K562 (cell line): ENCODE data around the gene THUMPD1. TPM values are rescaled to one million over a fixed set of nuclear protein-coding genes. Genes with fewer than 3 reads are reported as not detected.

Experiments used
- ATAC-seq: fragments of 200-7000 bp; cut with Tn5 transposase; 3 replicates; pipeline ENCODE4 v1.9.1; 2020; ENCODE audit warnings: moderate library complexity
- BruUV-seq: library from RNA; stranded (reverse); fragments of 400-500 nt; replicated peaks from 2 replicates; lab custom pipeline; 2021; lab: Mats Ljungman, UMichigan
- CTCF ChIA-PET: fragments of 300-600 bp; formaldehyde crosslinking; extraction: SDS; loops from one replicate; lab custom pipeline; 2021; ENCODE audit warnings: low intra/inter-chr PET ratio; lab: Yijun Ruan, JAX
- POLR2A ChIA-PET: fragments of 300-600, 350-650 bp; sonication (Branson Sonifier 250); formaldehyde crosslinking; extraction: SDS; loops from one replicate; lab custom pipeline; 2021; ENCODE audit warnings: antibody characterized with exemption, inconsistent platforms; lab: Yijun Ruan, JAX
- DNase-seq, 4 experiments: peaks; one replicate each; pipeline versions ENCODE4 v3.0.0 to v3.0.0-alpha.2; 2011 to 2018; ENCODE audit warnings: low spot score in 3 of 4, mixed read lengths in 3 of 4; ENCODE audit errors: extremely low read depth in 1 of 4
- FAIRE-seq: peaks from 2 replicates; lab custom pipeline; 2011; peaks lifted over from hg19 to GRCh38; lab: Jason Lieb, UNC
- H2AFZ ChIP-seq: 2 replicates; pipeline ENCODE4 v1.6.0; 2011; ENCODE audit warnings: low read depth, low read length, control low read depth, inconsistent platforms
- H3K27ac ChIP-seq: fragments of 200-600 bp; 3 replicates; pipeline ENCODE4 v1.8.0; 2011; ENCODE audit warnings: low read depth, mild to moderate bottlenecking, control low read depth, inconsistent platforms, low read length, moderate library complexity, mixed read lengths; ENCODE audit errors: extremely low read depth
- H3K27me3 ChIP-seq, 2 experiments: fragments of 300-600 bp in 1 of 2; 2 replicates in 1 of 2; 3 replicates in 1 of 2; pipeline versions ENCODE4 v1.6.0 to v1.8.0; 2011; ENCODE audit warnings: inconsistent platforms in 2 of 2, low read length in 2 of 2, mild to moderate bottlenecking in 1 of 2, mixed read lengths in 1 of 2, moderate library complexity in 1 of 2; ENCODE audit not compliant: control insufficient read depth in 2 of 2, insufficient read depth in 2 of 2
- H3K36me3 ChIP-seq: fragments of 300-600 bp; 3 replicates; pipeline ENCODE4 v1.8.0; 2011; ENCODE audit warnings: mild to moderate bottlenecking, low read length, inconsistent platforms; ENCODE audit not compliant: control insufficient read depth, insufficient read depth
- H3K4me1 ChIP-seq, 2 experiments: fragments of 200-600 bp in 1 of 2; replicated peaks in 1 of 2; 2 replicates in 1 of 2; 3 replicates in 1 of 2; pipeline versions ENCODE4 v1.5.1 to v1.8.0; 2011; ENCODE audit warnings: inconsistent platforms in 2 of 2, low read length in 2 of 2, mild to moderate bottlenecking in 1 of 2, mixed read lengths in 1 of 2, moderate library complexity in 1 of 2; ENCODE audit not compliant: control insufficient read depth in 2 of 2, insufficient read depth in 2 of 2
- H3K4me2 ChIP-seq: 2 replicates; pipeline ENCODE4 v1.6.1; 2011; ENCODE audit warnings: low read length, control low read depth, inconsistent platforms, mixed read lengths; ENCODE audit not compliant: insufficient read depth
- H3K4me3 ChIP-seq: fragments of 200-600 bp; sonication (generic), shearing (Covaris generic); 2 replicates; pipeline ENCODE4 v1.5.1; 2016; ENCODE audit warnings: control low read depth, inconsistent platforms
- H3K79me2 ChIP-seq: fragments of 200-600 bp; 3 replicates; pipeline ENCODE4 v1.8.0; 2011; ENCODE audit warnings: low read length, inconsistent platforms; ENCODE audit not compliant: control insufficient read depth, insufficient read depth
- H3K9ac ChIP-seq, 2 experiments: 2 replicates each; pipeline versions ENCODE4 v1.6.0 to v1.6.1; 2011; ENCODE audit warnings: low read depth in 2 of 2, low read length in 2 of 2, control low read depth in 1 of 2, inconsistent platforms in 1 of 2, mild to moderate bottlenecking in 1 of 2, mixed read lengths in 1 of 2; ENCODE audit not compliant: insufficient read depth in 1 of 2
- H3K9me1 ChIP-seq: one replicate; pipeline ENCODE4 v1.6.0; 2011; ENCODE audit warnings: inconsistent platforms, mild to moderate bottlenecking, low read length, moderate library complexity; ENCODE audit not compliant: control insufficient read depth, insufficient read depth
- H3K9me3 ChIP-seq: replicated peaks from 2 replicates; pipeline ENCODE4 v1.5.1; 2011; ENCODE audit warnings: low read depth, low read length, inconsistent platforms; ENCODE audit not compliant: control insufficient read depth, insufficient read depth
- H4K20me1 ChIP-seq: replicated peaks from 2 replicates; pipeline ENCODE4 v1.6.1; 2011; ENCODE audit warnings: low read length, inconsistent platforms, mixed read lengths; ENCODE audit not compliant: control insufficient read depth, insufficient read depth
- BRF1 ChIP-seq: IDR thresholded peaks from 3 replicates; pipeline ENCODE4 v1.6.1; 2011; ENCODE audit warnings: borderline replicate concordance, mild to moderate bottlenecking; ENCODE audit not compliant: insufficient read length; ENCODE audit errors: extremely low read depth
- DMBX1 ChIP-seq: fragments of 250-450 bp; sonication (Bioruptor Pico); IDR thresholded peaks from 2 replicates; pipeline ENCODE4 v1.8.0; 2022; ENCODE audit warnings: inconsistent platforms, mild to moderate bottlenecking, moderate library complexity, borderline replicate concordance
- FOSL1 ChIP-seq: fragments of 200-800 bp; sonication (Bioruptor generic); conservative IDR thresholded peaks from 2 replicates; pipeline ENCODE4 v1.6.1; 2016; ENCODE audit warnings: missing genetic modification characterization, missing compliant biosample characterization
- L3MBTL2 ChIP-seq: fragments of 450-650 bp; IDR thresholded peaks from 2 replicates; pipeline ENCODE4 v1.6.1; 2016; ENCODE audit warnings: mild to moderate bottlenecking, moderate library complexity
- LEF1 ChIP-seq: fragments of 450-650 bp; IDR thresholded peaks from 2 replicates; pipeline ENCODE4 v1.6.1; 2016; ENCODE audit warnings: mild to moderate bottlenecking
- NCOR1 ChIP-seq: fragments of 450-650 bp; IDR thresholded peaks from 2 replicates; pipeline ENCODE4 v1.6.1; 2016; ENCODE audit warnings: mild to moderate bottlenecking, moderate library complexity
- NFRKB ChIP-seq: fragments of 450-650 bp; IDR thresholded peaks from 2 replicates; pipeline ENCODE4 v1.6.1; 2016; ENCODE audit warnings: low read depth
- NUFIP1 ChIP-seq: fragments of 450-650 bp; IDR thresholded peaks from 2 replicates; pipeline ENCODE4 v1.6.1; 2018; ENCODE audit not compliant: partially characterized antibody
- PHF20 ChIP-seq: fragments of 450-650 bp; IDR thresholded peaks from 2 replicates; pipeline ENCODE4 v1.6.1; 2018; ENCODE audit not compliant: partially characterized antibody
- POLR2H ChIP-seq: IDR thresholded peaks from 2 replicates; pipeline ENCODE4 v1.6.1; 2016; ENCODE audit warnings: missing genetic modification characterization, low read depth, mild to moderate bottlenecking, control low read depth, missing compliant biosample characterization, moderate library complexity
- TEAD1 ChIP-seq, 2 experiments: fragments of 450-650 bp in 1 of 2; sonication (generic) in 1 of 2; formaldehyde crosslinking; IDR thresholded peaks; 2 replicates each; pipeline versions ENCODE4 v1.4.0 to v1.8.0; 2020 to 2022; ENCODE audit warnings: mild to moderate bottlenecking in 2 of 2, missing genetic modification reagents in 1 of 2
- ZNF175 ChIP-seq: fragments of 200-800 bp; sonication (Bioruptor generic); IDR thresholded peaks from 2 replicates; pipeline ENCODE4 v1.6.1; 2016; ENCODE audit warnings: low read depth, mild to moderate bottlenecking, missing genetic modification characterization, missing compliant biosample characterization
- ZNF212 ChIP-seq: fragments of 450-650 bp; formaldehyde crosslinking; IDR thresholded peaks from 2 replicates; pipeline ENCODE4 v1.4.0; 2020; ENCODE audit warnings: mild to moderate bottlenecking
- ZNF239 ChIP-seq: fragments of 250-450 bp; sonication (Bioruptor Pico); IDR thresholded peaks from 2 replicates; pipeline ENCODE4 v1.4.0; 2020; ENCODE audit warnings: mild to moderate bottlenecking
- ZNF511 ChIP-seq: sonication (generic); formaldehyde crosslinking; IDR thresholded peaks from 2 replicates; pipeline ENCODE4 v1.8.0; 2022; ENCODE audit warnings: mild to moderate bottlenecking, missing genetic modification reagents
- WGBS: fragments of 100-300 bp; shearing (Covaris generic); methylation state at CpG from one replicate; pipeline ENCODE4 v1.1.6; 2016; ENCODE audit warnings: low coverage, mixed read lengths; ENCODE audit not compliant: insufficient coverage; ENCODE audit errors: missing lambda C conversion rate; 5-methylcytosine and 5-hydroxymethylcytosine counted together
- in situ Hi-C: fragments of 300-500 bp; cut with MboI; formaldehyde crosslinking; loops from 4 replicates; pipeline ENCODE4 v1.15.0; 2018; ENCODE audit warnings: inconsistent platforms, mixed read lengths
- intact Hi-C: fragments of 100-400 bp; cut with micrococcal nuclease; formaldehyde crosslinking; loops from 2 replicates; pipeline ENCODE4 v1.14.2; 2022
- polyA plus RNA-seq, 8 experiments: library from polyadenylated mRNA; depleted of rRNA in 4 of 8; stranded (reverse) in 5 of 8; unstranded in 3 of 8; fragments of >200 nt; fragmentation: Nextera tagmentation in 2 of 8; fragmentation: Illumina TruSeq in 1 of 8; extraction: Ambion mirVana in 2 of 8; extraction: Trizol in 1 of 8; gene quantifications; 2 replicates each; pipeline versions ENCODE4 v1.2.1 to v1.2.3, GENCODE V29; 2011 to 2014; ENCODE audit warnings: inconsistent platforms in 1 of 8, missing spikeins in 1 of 8
- total RNA-seq, 7 experiments: library from RNA; depleted of rRNA in 6 of 7; stranded (reverse); fragments of >200 nt in 6 of 7; fragmentation: Illumina TruSeq in 2 of 7; extraction: Trizol in 2 of 7; gene quantifications; 2 replicates each; pipeline versions ENCODE4 v1.2.1 to v1.2.3, GENCODE V29; 2011 to 2021; ENCODE audit warnings: low replicate concordance in 1 of 7
- TF ChIP-seq, protein P1 (sequence below): IDR thresholded peaks from 2 replicates; pipeline ENCODE4 v1.6.1; 2011; ENCODE audit warnings: borderline replicate concordance, low read depth, mild to moderate bottlenecking, moderate library complexity, low read length; ENCODE audit not compliant: insufficient read depth, poor library complexity, severe bottlenecking
- TF ChIP-seq, protein P2 (sequence below): sonication (generic); formaldehyde crosslinking; IDR thresholded peaks from 2 replicates; pipeline ENCODE4 v1.8.1; 2023; ENCODE audit warnings: mild to moderate bottlenecking, missing genetic modification reagents

Gene THUMPD1
- total and polyA plus RNA-seq, 9 of the 15 experiments (the other 6 are each of a cell fraction or from before 2014, with no cell fraction given) = 37.8 to 101 (median 56.8) TPM

DNA sequence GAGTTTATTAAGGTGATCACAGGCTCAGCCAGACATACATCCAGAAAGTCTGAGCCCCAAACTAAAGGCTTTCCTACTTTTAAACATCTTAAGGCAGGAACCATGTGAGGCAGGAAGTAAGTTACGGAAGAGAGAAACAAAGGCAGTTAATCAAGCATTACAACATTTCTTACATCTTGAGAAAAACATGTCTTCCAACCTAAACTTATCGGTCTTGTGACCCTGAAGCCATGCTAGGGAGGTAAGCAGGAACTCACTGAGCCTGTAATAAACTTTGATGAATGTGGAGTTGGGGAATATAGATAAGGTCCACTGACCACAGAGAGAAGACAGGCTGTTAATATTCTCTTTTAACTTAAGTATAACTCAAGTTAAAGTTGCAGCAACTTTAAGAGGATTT, 18.7 kb upstream of the THUMPD1 start:
- POLR2A ChIA-PET = no interaction called here
- peak overlapping the region; percentile 56 for H3K4me2 ChIP-seq
- H3K9me1 ChIP-seq = no peaks in the 10 kb centered on the region
- FAIRE-seq (peak; percentile 72), ATAC-seq (peak; percentile 44; the same call in 2 of the 3 replicates), DNase-seq (peak in 2 of 4 experiments; percentile 32 to 80)
- intact Hi-C loops = no loop called here
- peak overlapping the region in 1 of 2 experiments; percentile 50; a peak in 2 of 4 replicates for H3K9ac ChIP-seq
- H3K36me3 ChIP-seq = peaks cover 3% of the 10 kb centered on the region; the same call in 1 of the 3 replicates
- H2AFZ ChIP-seq = peak overlapping the region; percentile 86
- peaks cover 15% of the 10 kb centered on the region for H3K79me2 ChIP-seq
- no peaks in the 10 kb centered on the region for H4K20me1 ChIP-seq
- no peaks in the 10 kb centered on the region for H3K27me3 ChIP-seq
- peak overlapping the region; percentile 85 for H3K27ac ChIP-seq
- in situ Hi-C loops = no loop called here
- H3K4me3 ChIP-seq = no peak overlapping the region
- CTCF ChIA-PET = no interaction called here
- H3K9me3 ChIP-seq = peaks cover 18% of the 10 kb centered on the region
- 0% methylated on average over 2 of the region's 2 CpGs for WGBS
- no TSS peak for BruUV-seq
- H3K4me1 ChIP-seq = peaks cover 4 to 27% of the 10 kb centered on the region in 2 experiments; a peak in 4 of 5 replicates
- TF ChIP-seq L3MBTL2 = peak; percentile 56
- peak; percentile 47 for TF ChIP-seq ZNF239 (CRISPR knock-in tag)
- TF ChIP-seq POLR2H (tag) = peak; percentile 67; the same call in 1 of the 2 replicates
- 0 out of 2 replicates have a peak, but pooled peaks have one; percentile 48 for TF ChIP-seq ZNF212 (CRISPR knock-in tag)
- no peak for TF ChIP-seq PHF20
- peak; percentile 81; the same call in 1 of the 2 replicates for TF ChIP-seq LEF1
- TF ChIP-seq BRF1 = no peak
- 0 out of 2 replicates have a peak, but pooled peaks have one; percentile 51 for TF ChIP-seq NFRKB
- TF ChIP-seq, protein P1, sequence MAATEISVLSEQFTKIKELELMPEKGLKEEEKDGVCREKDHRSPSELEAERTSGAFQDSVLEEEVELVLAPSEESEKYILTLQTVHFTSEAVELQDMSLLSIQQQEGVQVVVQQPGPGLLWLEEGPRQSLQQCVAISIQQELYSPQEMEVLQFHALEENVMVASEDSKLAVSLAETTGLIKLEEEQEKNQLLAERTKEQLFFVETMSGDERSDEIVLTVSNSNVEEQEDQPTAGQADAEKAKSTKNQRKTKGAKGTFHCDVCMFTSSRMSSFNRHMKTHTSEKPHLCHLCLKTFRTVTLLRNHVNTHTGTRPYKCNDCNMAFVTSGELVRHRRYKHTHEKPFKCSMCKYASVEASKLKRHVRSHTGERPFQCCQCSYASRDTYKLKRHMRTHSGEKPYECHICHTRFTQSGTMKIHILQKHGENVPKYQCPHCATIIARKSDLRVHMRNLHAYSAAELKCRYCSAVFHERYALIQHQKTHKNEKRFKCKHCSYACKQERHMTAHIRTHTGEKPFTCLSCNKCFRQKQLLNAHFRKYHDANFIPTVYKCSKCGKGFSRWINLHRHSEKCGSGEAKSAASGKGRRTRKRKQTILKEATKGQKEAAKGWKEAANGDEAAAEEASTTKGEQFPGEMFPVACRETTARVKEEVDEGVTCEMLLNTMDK = no peak
- no peak for TF ChIP-seq ZNF511 (CRISPR knock-in tag)
- 0 out of 2 replicates have a peak, but pooled peaks have one; percentile 76 for TF ChIP-seq ZNF175 (CRISPR knock-in tag)
- TF ChIP-seq NCOR1 = peak; percentile 51; the same call in 1 of the 2 replicates
- TF ChIP-seq NUFIP1 = no peak
- no peak; the same call in none of the 2 replicates for TF ChIP-seq DMBX1 (CRISPR knock-in tag)
- peak in 1 of 2 experiments; percentile 79; a peak in 1 of 4 replicates for TF ChIP-seq TEAD1 (CRISPR knock-in tag; IDR thresholded peaks at IDR 0.05)
- TF ChIP-seq FOSL1 (tag) = peak; percentile 30; the same call in 1 of the 2 replicates
- TF ChIP-seq, protein P2, sequence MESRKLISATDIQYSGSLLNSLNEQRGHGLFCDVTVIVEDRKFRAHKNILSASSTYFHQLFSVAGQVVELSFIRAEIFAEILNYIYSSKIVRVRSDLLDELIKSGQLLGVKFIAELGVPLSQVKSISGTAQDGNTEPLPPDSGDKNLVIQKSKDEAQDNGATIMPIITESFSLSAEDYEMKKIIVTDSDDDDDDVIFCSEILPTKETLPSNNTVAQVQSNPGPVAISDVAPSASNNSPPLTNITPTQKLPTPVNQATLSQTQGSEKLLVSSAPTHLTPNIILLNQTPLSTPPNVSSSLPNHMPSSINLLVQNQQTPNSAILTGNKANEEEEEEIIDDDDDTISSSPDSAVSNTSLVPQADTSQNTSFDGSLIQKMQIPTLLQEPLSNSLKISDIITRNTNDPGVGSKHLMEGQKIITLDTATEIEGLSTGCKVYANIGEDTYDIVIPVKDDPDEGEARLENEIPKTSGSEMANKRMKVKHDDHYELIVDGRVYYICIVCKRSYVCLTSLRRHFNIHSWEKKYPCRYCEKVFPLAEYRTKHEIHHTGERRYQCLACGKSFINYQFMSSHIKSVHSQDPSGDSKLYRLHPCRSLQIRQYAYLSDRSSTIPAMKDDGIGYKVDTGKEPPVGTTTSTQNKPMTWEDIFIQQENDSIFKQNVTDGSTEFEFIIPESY (CRISPR knock-in tag) = no peak
